Prostate gland (tissue), 2 donors: ENCODE results near the gene WWTR1.

Experiments
- POLR2A ChIP-seq: fragments of 450-650 bp; IDR thresholded peaks from one replicate; pipeline ENCODE4 v1.6.1; 2016; ENCODE audit warnings: antibody characterized with exemption, mild to moderate bottlenecking
- TF ChIP-seq, protein P1 (sequence below), 4 experiments: fragments of 200-600 bp in 2 of 4; fragments of 450-650 bp in 2 of 4; sonication (generic) in 2 of 4; IDR thresholded peaks; 1 replicate in 3 of 4; 2 replicates in 1 of 4; pipeline ENCODE4 v1.5.1; 2016 to 2019; ENCODE audit warnings: antibody characterized with exemption in 4 of 4, mild to moderate bottlenecking in 2 of 4, moderate library complexity in 2 of 4

DNA sequence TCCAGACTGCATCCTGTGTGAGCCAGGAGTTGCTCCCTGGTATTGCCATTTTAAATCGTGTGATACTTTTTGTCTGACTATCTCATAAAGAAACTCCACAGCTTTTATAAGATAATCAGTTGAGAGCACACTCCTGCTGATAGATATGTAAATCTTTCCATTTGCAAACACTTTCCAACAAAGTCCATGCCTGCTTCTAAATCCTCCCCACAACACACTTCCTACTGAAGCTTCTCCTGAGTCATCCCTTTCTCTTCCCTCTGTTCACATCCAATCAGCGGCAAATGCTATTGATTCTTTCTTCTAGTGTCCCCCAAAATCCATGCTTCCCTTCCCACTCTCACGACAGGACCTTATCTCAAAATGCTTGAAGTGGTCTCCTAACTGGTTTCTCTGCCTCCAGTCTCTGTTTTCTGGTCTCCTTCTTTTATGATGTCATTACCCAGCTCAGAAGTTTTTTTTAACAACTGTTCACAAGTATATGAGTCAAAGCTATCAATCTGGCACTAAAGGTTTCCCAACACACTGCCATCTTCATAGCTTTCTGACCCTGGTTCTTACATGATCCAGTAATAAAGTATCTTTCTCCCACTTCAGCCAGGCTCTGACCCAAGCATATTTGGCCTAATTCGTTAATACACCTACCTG, 4.5 kb upstream of the WWTR1 start:
- TF ChIP-seq POLR2A, result no peak
- TF ChIP-seq, protein P1, sequence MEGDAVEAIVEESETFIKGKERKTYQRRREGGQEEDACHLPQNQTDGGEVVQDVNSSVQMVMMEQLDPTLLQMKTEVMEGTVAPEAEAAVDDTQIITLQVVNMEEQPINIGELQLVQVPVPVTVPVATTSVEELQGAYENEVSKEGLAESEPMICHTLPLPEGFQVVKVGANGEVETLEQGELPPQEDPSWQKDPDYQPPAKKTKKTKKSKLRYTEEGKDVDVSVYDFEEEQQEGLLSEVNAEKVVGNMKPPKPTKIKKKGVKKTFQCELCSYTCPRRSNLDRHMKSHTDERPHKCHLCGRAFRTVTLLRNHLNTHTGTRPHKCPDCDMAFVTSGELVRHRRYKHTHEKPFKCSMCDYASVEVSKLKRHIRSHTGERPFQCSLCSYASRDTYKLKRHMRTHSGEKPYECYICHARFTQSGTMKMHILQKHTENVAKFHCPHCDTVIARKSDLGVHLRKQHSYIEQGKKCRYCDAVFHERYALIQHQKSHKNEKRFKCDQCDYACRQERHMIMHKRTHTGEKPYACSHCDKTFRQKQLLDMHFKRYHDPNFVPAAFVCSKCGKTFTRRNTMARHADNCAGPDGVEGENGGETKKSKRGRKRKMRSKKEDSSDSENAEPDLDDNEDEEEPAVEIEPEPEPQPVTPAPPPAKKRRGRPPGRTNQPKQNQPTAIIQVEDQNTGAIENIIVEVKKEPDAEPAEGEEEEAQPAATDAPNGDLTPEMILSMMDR (IDR thresholded peaks at IDR 0.05), result no peak
